Activated naive CD4-positive, alpha-beta T cell treated with anti-CD3 and anti-CD28 coated beads, Interleukin-2, amount 50 U/mL, for 16 hours (primary cell): ENCODE data around the gene SORL1.

Experiments used
- DNase-seq: peaks from one replicate; pipeline ENCODE4 v3.0.0-alpha.2; 2020

SORL1 gene

DNA sequence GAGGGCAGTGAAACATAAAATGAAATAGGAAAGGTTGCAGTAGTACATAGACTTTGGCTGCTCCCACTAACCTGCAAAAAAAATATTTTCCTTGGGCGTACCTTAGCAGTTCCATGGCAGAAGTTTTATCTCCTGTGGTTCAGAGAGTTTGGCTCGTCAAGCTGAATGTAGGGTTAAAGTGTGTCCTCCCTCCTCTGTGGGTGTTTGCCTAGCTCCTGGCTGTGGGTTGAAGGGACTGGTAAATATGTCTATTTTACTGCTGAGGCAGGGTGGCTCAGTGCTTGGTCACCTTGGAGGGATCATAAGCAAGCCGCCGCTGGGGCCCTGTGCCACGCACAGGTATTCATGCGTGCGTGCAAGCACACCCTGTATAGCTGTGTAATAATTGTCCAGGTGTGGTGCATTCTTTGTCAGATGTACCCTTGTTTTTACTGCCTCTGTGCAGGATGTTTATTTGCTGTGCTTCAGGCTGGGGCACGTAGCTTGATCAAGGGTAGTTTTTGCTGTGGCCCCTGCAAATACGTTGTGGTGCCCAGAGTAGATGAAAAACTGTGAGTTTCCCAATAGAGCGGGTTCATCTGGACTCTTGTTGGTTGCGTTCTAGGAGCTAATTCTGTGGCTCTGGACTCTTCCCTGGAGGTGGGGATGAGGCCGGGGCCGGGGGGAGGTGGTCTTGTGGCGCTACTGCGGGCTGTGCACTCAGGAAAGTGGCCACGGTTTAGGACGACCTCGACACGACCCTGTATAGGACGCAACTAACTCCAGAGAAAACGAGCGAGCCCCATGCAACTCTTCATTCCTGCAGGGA, 732 bp upstream of the SORL1 start:
- peak; percentile 49 for DNase-seq

DNA sequence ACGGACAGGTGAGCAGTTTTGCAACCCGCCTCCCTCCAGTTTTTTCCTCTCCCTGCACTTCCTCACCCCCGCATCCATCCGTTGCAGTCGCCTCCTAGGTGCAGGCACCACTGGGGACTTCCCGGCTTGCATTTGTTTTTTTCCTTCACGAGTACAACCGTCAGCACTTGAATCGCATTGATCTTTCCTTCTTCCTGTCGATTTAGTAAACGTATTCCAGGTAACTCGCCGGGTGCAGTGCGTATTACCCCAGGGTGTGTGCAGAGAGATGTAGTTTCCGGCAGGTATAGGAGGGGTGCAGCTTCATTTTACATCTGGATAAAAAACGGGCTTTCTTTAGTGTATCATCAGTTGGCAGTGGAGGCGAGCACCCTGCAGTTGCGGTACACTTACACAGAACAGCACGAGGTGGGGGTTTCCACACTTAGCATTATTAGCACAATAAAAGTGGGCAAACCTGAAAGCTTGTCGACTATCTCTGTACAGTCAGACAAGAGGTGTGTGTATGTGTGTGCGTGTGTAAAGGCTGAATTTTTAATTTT, 566 bp downstream of the SORL1 start, which contains the start of gene SORL1-AS1:
Gene SORL1-AS1, minus strand, starts transcription at position 359 of the 542 bp plus-strand sequence.
- DNase-seq: peak; percentile 72

DNA sequence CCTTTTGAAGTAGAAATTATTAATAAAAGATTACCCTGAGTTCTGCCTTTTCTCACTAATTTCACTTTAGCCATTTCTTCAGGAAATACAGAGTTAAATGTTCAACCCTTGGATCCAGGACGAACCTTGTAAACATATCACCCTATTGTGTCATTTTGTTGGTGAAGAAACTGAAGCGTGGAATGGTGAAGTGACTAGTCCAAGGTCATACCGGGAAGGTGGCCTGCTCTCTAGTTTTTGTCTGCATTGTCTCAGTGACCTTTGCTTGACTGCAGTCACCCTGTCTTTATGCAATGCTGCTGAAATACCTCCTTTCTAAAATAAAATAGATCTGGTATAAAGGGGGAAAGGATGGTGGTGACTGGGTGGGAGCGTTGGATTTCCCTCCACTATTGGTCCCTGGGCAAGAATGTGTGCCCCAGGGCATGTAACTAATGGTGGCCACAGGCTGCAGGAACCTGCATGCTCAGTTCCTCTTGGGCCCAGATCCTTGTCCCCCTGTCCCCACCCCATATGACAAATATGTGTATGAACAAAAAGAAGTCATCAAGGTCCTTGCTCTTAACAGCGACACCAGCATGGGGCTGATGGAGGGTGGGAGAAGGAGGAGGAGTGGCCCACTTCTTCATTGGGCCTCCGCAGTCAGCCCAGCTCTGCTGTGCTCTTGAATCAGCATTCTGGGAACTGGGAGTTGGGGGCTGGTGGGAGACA, 1.6 kb downstream of the SORL1 start:
- DNase-seq: no peak

DNA sequence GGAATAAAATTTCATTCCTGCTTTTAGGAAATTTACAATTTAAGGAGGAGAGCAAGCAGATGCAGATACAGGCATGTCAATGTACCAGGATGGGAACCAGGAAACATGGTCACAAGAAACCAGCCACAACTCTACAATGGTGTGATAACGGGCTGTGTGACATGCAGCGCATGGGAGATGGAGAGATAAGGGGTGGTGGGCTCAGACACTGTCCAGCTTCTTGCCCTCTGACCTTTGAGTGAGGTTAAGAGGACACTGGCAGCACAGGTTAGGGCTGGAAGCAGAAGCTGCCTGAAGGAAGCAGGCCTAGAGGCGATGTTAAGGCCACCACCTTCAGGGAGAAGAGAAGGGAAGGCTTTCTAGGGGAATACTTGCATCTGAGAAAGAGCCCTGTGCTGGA, 3.0 kb downstream of the SORL1 start:
- DNase-seq: no peak

DNA sequence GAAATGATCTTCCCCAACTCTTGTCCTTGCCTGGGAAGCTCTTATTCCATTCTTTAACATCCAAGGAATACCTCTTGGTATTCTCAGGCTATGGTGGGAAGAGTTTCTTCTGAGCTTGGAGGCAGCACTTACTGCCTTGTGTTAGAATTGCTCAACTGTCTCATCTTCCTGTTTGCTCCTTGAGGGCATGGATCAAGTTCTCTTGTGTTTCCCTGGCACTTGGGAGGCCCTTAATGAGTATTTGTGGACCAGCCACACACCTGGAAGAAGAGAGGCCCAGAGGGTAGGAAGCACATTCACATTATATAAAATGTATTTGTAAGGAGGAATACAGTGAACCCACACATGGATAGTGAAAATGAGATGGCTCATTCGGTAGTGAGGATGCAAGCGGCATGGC, 4.0 kb downstream of the SORL1 start:
- DNase-seq: no peak

DNA sequence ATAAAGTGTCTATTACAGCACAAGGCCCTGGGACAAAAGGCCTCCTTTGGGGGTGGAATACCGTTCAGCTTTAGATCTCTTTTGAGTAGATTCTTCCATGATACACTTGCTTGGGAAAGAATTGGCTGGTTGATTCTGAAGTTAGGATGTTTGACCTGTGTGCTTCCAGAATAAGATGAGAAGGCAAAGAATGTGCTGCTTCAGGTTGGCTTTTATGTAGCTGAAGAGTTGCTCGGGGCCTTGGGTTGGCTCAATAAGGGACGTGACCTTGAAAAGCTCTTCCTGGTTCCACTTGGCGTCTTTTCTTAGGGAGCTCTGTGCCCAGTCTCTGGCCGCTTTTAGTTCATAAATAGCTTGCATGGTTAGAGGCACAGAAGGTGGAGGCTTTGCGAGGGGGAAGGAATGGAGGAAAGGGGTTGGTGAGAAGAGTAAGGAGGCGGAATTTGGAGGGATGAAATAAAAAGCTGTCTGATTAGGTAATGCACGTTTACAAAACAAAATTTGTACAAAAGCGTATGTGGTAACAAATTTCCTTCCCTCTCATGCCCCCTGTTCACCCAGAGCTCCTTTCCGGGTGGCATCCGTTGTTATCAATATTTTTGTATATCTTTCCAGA, 4.8 kb downstream of the SORL1 start:
- DNase-seq: no peak

DNA sequence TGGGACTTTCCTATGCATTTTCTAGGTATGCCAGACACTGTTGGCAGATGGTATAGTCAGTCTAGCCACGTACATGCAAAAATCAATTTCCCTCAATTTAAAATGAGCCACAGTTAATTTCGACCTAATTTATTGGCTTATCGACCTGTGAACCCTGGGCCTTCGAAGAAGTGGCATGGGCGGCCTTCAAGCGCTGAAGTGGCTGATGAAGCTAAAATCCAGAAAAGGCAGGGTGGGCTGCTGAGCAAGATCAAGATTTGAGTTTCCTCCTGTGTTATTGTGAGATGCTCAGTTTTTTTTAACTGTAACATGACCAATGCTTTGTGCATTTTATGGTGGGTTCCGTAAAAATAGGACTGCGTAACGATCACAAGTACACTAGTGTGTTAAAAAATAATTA, 6.4 kb downstream of the SORL1 start:
- no peak for DNase-seq

DNA sequence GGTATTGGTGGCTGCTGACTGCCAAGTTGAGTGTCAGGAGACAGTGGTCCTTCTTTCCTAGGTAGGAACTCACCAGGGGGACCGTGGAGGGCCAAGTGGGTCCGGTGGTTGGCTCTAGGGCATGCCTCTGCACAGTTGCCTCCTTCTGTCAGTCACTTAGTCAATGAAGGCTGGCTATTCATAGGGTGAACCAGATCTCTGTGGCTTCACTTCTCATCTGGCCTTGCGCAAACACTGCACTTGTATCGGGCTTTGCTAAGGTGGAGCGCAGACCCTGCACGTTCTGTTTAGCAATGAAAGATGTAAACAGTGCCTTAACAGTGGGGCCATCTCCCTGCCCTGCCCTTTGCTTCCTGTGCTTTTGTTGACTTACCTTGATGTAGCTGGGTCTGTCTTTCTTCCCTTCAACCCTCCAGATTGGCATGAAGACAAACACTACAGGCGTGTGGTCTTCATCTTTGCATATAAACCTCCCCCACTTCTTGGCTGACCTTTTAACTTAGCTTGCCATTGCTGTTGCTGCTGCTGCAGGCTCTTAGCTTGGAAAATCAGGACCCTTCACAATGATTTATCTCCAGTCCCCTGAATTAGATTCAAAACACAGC, 7.4 kb downstream of the SORL1 start:
- no peak for DNase-seq

DNA sequence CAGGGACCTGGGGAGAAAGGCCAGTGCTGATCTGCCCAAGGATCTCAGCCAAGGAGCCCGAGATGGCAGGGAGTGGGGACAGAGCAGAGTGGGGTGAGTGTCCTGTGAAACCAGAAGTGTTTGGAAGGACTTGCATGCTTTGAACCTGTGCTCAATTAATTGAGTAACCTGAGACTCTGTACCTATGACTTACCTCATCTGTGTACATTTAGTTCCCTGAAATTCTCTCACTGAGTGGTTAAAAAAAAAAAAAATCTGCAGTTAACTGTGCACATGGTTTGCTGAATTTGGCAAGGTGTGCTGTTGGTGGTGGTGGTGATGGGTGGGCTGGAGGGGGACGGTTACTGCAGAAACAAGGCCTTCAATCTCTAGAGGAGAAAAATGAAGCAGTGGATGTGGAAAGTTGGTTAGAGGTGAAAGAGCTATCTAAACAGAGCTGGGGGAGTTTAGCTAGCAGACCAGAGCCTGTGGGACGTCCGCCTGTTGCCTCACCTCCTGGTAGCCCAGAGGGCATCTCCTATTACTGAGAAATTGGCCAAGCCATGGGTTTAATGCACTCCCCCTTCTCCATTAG, 8.9 kb downstream of the SORL1 start:
- no peak for DNase-seq

DNA sequence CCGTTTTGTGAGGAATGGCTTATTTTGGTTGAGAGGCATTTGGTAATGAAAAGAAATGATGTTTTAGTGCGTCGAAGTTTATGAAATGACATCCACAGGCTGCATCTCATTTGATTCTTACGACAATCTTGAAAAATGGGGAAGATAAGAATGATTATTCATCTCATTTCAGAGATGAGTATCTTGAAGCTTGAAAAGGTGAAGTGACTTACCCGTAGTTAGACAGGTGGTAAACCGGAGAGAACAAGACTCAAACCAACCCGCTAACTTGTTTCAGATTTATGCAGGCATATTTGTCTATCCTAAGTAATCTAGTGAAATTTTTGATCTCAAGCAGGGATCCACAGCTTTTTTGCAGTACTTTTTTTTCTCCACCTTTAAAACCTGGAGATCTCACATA, 9.7 kb downstream of the SORL1 start:
- no peak for DNase-seq

DNA sequence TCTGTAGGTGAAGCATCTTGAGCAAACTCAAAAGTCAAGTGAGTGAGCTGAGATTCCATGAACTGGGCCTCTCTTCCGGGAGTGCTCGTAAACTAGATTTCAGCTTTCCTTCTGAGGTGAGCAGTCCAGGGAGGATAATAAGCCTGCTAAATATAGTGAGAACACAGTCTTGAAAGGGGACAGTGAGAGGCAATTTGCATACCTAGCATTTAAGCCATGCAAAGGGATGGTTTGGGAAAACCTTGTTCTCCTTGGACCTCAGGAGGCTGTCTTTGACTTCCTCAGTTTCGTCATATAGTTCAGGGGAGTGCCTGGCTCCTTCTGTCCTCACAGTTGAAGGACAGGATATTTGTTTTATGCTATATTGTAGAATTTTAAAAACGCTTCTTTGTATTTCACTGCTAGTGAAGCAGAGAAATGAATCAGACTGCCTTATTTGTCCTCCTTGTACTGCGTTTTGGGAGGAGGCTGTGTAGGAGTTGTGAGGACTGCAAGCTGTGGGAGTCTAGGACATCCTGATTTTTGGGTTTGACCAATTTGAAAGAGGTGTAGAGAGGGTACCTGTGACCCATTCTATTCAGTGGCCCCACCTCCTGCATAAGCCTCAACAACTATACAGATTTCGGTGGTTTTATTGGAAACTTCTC, 11.7 kb downstream of the SORL1 start:
- no peak for DNase-seq

DNA sequence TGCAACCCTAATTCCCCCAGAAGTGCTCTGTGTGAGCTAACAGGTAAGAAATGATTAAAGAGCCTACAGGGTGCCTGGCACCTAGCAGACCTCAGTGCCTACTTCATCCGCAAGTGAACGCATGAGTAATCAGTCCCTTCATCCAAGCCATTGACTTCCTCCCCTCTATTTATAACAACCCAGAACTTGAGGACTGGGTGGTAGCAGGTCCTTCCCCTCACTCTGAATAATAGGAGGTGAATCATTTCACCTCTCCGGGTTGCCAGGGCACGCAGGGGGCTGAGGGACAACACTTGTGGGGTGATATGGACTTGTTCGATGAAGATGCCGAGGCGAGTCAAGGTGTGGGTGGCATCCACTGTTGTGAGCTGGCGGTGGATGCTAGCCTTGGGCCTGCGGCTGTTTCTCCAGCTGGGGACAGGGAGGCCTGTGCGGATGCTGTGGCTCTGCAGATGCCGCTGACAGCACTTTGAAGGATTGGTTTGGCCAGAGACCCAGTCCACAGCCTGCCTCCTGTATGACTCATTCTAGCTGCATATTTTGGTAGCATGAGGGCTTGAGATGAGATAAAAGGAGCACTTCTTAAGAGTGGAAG, 12.3 kb downstream of the SORL1 start:
- DNase-seq: peak; percentile 82

DNA sequence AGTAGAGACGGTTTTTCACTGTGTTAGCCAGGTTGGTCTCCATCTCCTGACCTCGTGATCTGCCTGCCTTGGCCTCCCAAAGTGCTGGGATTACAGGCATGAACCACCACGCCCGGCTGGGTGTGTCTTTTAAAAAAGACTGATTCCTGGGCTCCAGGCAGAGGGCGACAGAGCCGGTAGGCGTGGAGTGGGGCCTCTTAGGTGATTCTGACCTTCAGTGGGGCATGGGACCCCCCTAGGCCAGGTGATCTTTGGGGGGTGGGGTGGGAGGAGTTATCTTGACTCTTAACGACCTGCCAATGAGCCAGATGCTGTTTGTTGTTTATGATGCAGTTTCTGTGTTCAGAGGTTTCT, 13.6 kb downstream of the SORL1 start:
- no peak for DNase-seq

DNA sequence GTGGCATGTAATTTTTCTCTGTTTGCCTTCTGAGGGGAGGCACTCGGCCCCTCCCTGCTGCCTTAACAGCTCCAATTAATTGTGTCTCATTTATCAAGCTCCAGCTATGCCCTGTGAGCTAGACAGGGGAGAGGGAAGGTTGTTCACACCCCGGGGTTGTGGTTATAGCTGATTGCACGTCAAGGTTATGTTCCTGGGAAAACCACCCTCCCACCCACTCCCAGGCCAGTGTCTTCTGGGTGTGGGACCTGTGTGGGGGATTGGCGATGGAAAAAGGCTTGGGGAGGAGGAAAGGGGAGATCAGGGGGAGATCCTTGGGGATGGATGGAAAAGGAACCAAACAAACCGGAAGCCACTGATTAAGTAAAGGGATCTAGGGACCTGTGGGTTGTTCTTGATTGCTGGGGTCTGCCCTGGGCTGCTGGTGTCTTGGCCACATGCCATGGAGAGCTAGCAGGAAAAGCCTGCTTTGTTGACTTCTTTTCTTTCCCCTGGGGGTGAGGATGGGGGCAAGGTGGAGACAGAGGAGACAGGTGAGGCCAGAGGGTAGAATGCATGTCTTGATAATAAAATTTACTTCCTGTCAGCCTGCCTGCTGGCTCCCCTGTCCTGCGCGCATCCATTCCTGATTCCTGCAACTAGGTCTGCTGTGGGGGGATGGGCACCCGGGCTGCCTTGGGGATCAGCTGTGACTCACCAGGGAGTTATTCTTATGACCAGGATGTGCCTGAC, 14.1 kb downstream of the SORL1 start:
- no peak for DNase-seq

DNA sequence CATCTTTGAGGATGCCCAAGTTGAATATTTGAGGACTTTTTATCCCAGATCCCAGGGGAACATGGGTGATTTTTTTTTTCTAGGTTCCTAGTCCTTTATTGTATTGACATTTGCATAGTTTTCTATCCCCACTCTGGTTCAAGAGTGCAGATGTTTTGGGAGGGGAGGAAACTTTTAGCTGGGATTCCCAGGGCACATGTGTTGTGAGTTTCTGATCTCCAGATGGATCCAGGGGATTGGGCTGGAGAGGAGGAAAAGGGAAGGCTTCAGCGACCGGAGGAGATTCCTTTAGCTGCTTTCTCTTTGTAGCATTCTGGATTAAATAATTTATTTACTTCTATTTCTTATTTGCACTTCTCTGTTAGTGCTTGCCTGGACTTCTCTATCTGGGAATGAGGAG, 15.4 kb downstream of the SORL1 start:
- DNase-seq: no peak

DNA sequence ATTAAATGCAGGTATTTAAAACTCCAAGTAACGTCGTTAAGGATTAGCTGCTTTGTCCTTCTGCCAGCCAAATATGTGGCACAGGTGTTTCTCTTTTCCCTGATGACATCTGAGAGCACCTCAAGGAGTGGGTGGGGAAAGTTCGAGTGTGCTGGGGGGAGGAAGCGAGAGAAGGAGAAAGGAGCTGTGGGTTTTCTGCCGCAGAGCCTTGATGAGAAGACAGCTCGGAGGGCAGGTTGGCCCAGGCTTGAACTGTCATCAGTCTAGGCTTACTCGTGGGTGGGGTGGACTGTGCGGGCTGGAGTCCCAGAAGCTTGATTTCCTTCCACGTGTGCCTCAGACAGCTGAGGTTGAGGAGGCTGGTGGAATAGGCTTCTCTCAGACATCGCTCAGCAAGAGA, 15.9 kb downstream of the SORL1 start:
- peak; percentile 83 for DNase-seq

DNA sequence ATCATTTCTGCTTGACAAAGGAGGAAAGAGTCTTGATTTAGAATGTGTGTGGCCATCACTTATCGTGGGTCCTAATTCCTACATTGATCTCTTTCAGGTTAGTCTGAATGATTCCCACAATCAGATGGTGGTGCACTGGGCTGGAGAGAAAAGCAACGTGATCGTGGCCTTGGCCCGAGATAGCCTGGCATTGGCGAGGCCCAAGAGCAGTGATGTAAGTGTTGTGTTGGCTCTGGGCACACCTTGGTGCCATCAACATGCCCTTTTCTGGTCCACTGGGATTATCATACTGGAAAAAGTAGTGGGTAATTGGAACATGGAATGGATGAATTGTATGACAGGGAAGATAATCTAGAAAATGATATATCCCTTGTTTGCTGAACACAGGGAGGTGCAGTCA, 17.8 kb downstream of the SORL1 start:
- DNase-seq: no peak

DNA sequence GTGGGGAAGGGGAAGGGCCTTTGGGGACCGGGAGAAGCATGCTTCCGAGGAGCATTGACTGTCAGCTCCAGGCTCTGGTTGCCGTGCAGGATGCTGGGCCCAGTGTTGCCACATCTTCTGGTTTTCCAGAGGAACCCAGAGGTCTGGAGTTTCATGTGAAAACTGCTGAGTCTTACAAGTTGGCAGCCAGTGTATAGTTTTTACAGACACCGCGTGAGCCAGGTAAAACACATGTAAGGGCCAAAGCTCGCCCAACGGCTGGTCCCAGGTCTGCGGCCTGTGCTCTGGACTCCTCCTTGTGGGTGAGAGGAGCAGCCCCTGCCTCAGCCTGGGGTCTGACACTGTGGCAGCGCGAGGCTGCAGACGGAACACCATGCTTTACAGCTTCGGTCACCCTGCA, 19.1 kb downstream of the SORL1 start:
- no peak for DNase-seq

DNA sequence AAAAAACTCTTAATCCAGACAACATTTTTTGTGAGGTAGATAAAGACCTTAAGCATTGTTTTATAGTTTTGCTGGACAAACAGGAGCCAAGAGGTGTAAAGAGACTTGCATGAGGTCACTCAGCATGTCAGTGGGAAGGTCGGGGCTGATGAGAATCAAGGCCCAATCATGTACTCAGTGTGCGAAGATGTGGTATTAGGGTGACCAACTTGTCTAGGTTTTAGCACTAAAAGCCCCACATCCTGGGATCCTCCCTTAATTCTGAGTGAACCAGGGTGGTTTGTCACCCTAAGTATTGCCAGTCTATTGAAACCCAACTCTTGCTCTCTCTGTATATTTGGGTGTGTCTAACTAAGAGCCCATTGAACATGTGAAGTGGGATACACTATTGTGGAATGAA, 20.2 kb downstream of the SORL1 start:
- DNase-seq: no peak

DNA sequence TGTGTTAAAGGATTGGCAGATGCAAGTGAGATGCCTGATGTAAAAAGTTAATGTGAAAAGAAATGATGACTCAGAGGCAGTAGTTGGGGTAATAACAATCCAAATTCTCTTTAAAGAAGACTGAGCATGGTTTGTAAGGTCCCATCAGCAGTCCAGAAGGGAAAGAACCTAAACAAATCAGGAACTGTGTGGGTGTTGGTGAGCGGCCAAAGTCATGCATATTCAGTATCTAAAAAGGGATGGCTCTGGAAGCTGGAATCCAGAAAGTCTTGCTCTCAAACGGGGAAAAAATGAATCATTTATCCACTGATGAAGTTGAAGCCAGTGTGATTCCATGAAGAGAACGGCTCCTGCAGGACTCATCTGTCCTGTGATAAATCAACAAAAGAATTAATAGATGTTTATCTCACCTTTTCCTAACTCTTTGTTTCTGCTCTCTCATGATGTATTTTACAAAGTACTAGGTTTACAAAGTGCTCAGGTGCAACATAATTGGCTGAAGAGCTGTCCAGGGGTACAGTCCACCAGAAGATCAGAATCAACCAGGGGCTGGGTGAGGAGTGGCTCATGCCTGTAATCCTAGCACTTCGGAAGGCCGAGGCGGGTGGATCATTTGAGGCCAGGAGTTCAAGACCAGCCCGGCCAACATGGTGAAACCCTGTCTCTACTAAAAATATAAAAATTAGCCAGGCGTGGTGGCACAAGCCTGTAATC, 21.1 kb downstream of the SORL1 start:
- DNase-seq: no peak

DNA sequence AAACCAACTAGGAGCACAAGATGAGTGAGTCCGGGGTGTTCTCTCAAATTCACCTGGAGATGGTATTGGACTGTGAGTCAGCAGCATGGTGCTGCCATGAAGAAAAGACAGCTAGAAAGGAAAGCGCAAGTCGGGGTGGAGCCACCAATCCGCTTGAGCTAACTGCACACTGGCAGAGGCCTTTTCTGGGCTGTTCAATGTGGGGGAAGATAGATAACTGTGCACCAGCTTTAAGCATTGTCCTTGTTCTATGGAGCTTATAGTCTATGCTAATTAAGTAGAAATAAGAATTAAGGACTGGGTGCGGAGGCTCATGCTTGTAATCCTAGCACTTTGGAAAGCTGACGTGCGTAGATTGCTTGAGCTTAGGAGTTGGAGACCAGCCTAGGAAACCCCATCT, 22.6 kb downstream of the SORL1 start:
- DNase-seq: no peak
